ENCODE data around the gene BPIFB4. TPM values are rescaled to one million over a fixed set of nuclear protein-coding genes. Genes with fewer than 3 reads are reported as not detected.

BPIFB4 gene
- total and polyA plus RNA-seq, 2 experiments from 2014 or later = not detected

DNA sequence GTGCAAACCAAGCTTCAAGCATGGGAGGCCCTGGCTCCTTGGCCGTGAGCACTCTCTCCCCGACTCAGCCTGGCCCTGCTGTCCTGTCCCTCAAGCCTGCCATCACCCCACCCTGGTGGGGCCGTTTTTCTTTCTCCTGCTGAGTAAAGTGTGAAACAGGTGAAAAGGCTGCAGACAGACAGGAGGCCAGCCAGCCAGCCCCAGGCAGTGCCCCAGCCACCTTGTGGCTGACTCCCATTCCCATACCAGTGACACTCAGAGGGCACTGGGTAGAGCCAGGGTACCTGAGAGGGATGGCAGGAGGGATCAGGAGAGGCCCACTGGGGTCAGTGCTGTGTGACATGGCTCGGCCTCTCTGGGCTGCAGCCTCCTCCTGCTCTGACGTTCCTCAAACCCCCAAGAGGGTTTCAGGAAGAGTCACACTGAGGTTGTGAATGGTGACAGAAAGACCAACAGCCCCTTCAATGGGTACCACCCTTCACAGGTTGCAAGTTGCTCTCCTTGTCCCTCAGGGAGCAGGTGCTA is 52.6 kb downstream of the BPIFB4 start:
- TF ChIP-seq EZH2 (IDR thresholded peaks at IDR 0.05; ENCODE audit: low read depth, unreplicated experiment) (no peak), ZNF331 (CRISPR knock-in tag; IDR thresholded peaks at IDR 0.05; ENCODE audit: low read depth) (no peak), STAT1 (IDR thresholded peaks at IDR 0.05; ENCODE audit: unreplicated experiment) (no peak), EZH2phosphoT487 (IDR thresholded peaks at IDR 0.05; ENCODE audit: unreplicated experiment) (no peak), ZNF114 (CRISPR knock-in tag; IDR thresholded peaks at IDR 0.05) (no peak)
- Histone ChIP-seq H3F3A (replicated peaks; ENCODE audit: low read depth) (no peaks in the 10 kb centered on the region), H3K4me2 (no peak overlapping the region), H3K9me2 (ENCODE audit: insufficient read depth) (no peaks in the 10 kb centered on the region), H3K27me3 (ENCODE audit: insufficient read depth) (no peaks in the 10 kb centered on the region), H3K36me3 (ENCODE audit: insufficient read depth) (no peaks in the 10 kb centered on the region), H3K4me3 (no peak overlapping the region), H4K20me1 (replicated peaks; ENCODE audit: insufficient read depth) (no peaks in the 10 kb centered on the region), H3K79me2 (replicated peaks; ENCODE audit: insufficient read depth) (no peaks in the 10 kb centered on the region), H3K27ac (ENCODE audit: low read depth) (no peak overlapping the region), H2AFZ (no peak overlapping the region), H3K4me1 (ENCODE audit: insufficient read depth) (peaks cover 6% of the 10 kb centered on the region; the same call in 1 of the 2 replicates)
- Mint-ChIP-seq H3K4me3 (no peak overlapping the region), H3K4me1 (peaks cover 3% of the 10 kb centered on the region; the same call in 1 of the 3 replicates), H3K36me3 (ENCODE audit: low read depth) (no peaks in the 10 kb centered on the region), H3K27ac (no peak overlapping the region), H3K27me3 (ENCODE audit: insufficient read depth, low read depth, poor library complexity) (peaks cover 6% of the 10 kb centered on the region), H3K9me3 (peaks cover 1% of the 10 kb centered on the region; the same call in 1 of the 3 replicates)
- DNase-seq (ENCODE audit: low spot score) = no peak
- no peak for ATAC-seq

- 0 out of 2 replicates have a peak overlapping the region, but pooled peaks have one; percentile 18 for H2AFZ ChIP-seq
- TF ChIP-seq, protein P1, sequence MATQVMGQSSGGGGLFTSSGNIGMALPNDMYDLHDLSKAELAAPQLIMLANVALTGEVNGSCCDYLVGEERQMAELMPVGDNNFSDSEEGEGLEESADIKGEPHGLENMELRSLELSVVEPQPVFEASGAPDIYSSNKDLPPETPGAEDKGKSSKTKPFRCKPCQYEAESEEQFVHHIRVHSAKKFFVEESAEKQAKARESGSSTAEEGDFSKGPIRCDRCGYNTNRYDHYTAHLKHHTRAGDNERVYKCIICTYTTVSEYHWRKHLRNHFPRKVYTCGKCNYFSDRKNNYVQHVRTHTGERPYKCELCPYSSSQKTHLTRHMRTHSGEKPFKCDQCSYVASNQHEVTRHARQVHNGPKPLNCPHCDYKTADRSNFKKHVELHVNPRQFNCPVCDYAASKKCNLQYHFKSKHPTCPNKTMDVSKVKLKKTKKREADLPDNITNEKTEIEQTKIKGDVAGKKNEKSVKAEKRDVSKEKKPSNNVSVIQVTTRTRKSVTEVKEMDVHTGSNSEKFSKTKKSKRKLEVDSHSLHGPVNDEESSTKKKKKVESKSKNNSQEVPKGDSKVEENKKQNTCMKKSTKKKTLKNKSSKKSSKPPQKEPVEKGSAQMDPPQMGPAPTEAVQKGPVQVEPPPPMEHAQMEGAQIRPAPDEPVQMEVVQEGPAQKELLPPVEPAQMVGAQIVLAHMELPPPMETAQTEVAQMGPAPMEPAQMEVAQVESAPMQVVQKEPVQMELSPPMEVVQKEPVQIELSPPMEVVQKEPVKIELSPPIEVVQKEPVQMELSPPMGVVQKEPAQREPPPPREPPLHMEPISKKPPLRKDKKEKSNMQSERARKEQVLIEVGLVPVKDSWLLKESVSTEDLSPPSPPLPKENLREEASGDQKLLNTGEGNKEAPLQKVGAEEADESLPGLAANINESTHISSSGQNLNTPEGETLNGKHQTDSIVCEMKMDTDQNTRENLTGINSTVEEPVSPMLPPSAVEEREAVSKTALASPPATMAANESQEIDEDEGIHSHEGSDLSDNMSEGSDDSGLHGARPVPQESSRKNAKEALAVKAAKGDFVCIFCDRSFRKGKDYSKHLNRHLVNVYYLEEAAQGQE (IDR thresholded peaks at IDR 0.05; ENCODE audit: unreplicated experiment) = no peak
- TF ChIP-seq ZNF331 (CRISPR knock-in tag; IDR thresholded peaks at IDR 0.05; ENCODE audit: low read depth) (no peak), CTCF (conservative IDR thresholded peaks at IDR 0.05; ENCODE audit: low read depth in 2 of 2) (no peak), EZH2 (IDR thresholded peaks at IDR 0.05; ENCODE audit: low read depth, unreplicated experiment) (no peak), JUNB (IDR thresholded peaks at IDR 0.05; ENCODE audit: unreplicated experiment) (no peak), NANOG (IDR thresholded peaks at IDR 0.05; ENCODE audit: borderline replicate concordance) (no peak), STAT1 (IDR thresholded peaks at IDR 0.05; ENCODE audit: unreplicated experiment) (no peak), ZNF114 (CRISPR knock-in tag; IDR thresholded peaks at IDR 0.05) (no peak), EZH2phosphoT487 (IDR thresholded peaks at IDR 0.05; ENCODE audit: unreplicated experiment) (no peak), CREB1 (CRISPR knock-in tag; IDR thresholded peaks at IDR 0.05; ENCODE audit: low read depth) (no peak)
- TF ChIP-seq, protein P2, sequence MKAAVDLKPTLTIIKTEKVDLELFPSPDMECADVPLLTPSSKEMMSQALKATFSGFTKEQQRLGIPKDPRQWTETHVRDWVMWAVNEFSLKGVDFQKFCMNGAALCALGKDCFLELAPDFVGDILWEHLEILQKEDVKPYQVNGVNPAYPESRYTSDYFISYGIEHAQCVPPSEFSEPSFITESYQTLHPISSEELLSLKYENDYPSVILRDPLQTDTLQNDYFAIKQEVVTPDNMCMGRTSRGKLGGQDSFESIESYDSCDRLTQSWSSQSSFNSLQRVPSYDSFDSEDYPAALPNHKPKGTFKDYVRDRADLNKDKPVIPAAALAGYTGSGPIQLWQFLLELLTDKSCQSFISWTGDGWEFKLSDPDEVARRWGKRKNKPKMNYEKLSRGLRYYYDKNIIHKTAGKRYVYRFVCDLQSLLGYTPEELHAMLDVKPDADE (IDR thresholded peaks at IDR 0.05) = no peak
These were observed 53.3 kb downstream of the BPIFB4 start for GRCh38 chr20:33132513-33133372.

More at GRCh38 chr20:33132513-33133372, 53.3 kb downstream of the BPIFB4 start:
- no peaks in the 10 kb centered on the region for H3K36me3 ChIP-seq (ENCODE audit: insufficient read depth)
- no peaks in the 10 kb centered on the region for H3K36me3 Mint-ChIP-seq (ENCODE audit: low read depth)
- peaks cover 6% of the 10 kb centered on the region for H3K27me3 Mint-ChIP-seq (ENCODE audit: insufficient read depth, low read depth, poor library complexity)
- H3K79me2 ChIP-seq (replicated peaks; ENCODE audit: insufficient read depth) = no peaks in the 10 kb centered on the region
- no peak overlapping the region for H3K4me3 Mint-ChIP-seq
- peak; percentile 42 for DNase-seq (ENCODE audit: low spot score)
- no peak overlapping the region for H3K4me3 ChIP-seq
- no peak overlapping the region for H3K4me2 ChIP-seq
- ATAC-seq = peak; percentile 83
- H3K4me1 ChIP-seq (ENCODE audit: insufficient read depth) = peaks cover 6% of the 10 kb centered on the region; the same call in 1 of the 2 replicates
- no peaks in the 10 kb centered on the region for H3K27me3 ChIP-seq (ENCODE audit: insufficient read depth)
- H3K4me1 Mint-ChIP-seq = peaks cover 3% of the 10 kb centered on the region; the same call in 1 of the 3 replicates
- H3F3A ChIP-seq (replicated peaks; ENCODE audit: low read depth) = no peaks in the 10 kb centered on the region
- no peaks in the 10 kb centered on the region for H3K9me2 ChIP-seq (ENCODE audit: insufficient read depth)
- H4K20me1 ChIP-seq (replicated peaks; ENCODE audit: insufficient read depth) = no peaks in the 10 kb centered on the region
- H3K27ac Mint-ChIP-seq = no peak overlapping the region
- peaks cover 7% of the 10 kb centered on the region; the same call in 2 of the 3 replicates for H3K9me3 Mint-ChIP-seq
- H3K27ac ChIP-seq (ENCODE audit: low read depth) = no peak overlapping the region

All from GM23338 (cell line).